GM19351 (cell line): ENCODE measurements around the gene SMC3.

Experiments used
- ATAC-seq: cut with Tn5 transposase; IDR thresholded peaks from one replicate; pipeline ENCODE4 v1.9.1; 2021; ENCODE audit warnings: mild to moderate bottlenecking, moderate library complexity; ENCODE audit not compliant: unreplicated experiment

The SMC3 gene

GRCh38 chr10:110544958-110545537 is 22.4 kb upstream of the SMC3 start:
- no peak for ATAC-seq

- ATAC-seq, result no peak
Measured at GRCh38 chr10:110546077-110546476, 21.4 kb upstream of the SMC3 start.

GRCh38 chr10:110546499-110547110 is 20.9 kb upstream of the SMC3 start:
- no peak for ATAC-seq

GRCh38 chr10:110547139-110547761 is 20.2 kb upstream of the SMC3 start:
- ATAC-seq, result peak; percentile 70

GRCh38 chr10:110548002-110548401 is 19.5 kb upstream of the SMC3 start:
- no peak for ATAC-seq

- ATAC-seq, result no peak
Measured at GRCh38 chr10:110549211-110549610, 18.3 kb upstream of the SMC3 start.

GRCh38 chr10:110553905-110554304 is 13.6 kb upstream of the SMC3 start:
- no peak for ATAC-seq

- no peak for ATAC-seq
Measured at GRCh38 chr10:110556296-110556695, 11.2 kb upstream of the SMC3 start.

- peak; percentile 94 for ATAC-seq
Measured at GRCh38 chr10:110556969-110557601, 10.4 kb upstream of the SMC3 start.

- no peak for ATAC-seq
Measured at GRCh38 chr10:110558041-110558440, 9.5 kb upstream of the SMC3 start.

GRCh38 chr10:110560012-110560411 is 7.5 kb upstream of the SMC3 start:
- ATAC-seq, result no peak

GRCh38 chr10:110561292-110561691 is 6.2 kb upstream of the SMC3 start:
- no peak for ATAC-seq

- no peak for ATAC-seq
Measured at GRCh38 chr10:110562348-110562747, 5.1 kb upstream of the SMC3 start.

GRCh38 chr10:110563132-110563531 is 4.4 kb upstream of the SMC3 start:
- no peak for ATAC-seq

GRCh38 chr10:110566472-110567200 is 859 bp upstream of the SMC3 start:
- ATAC-seq, result no peak

- peak; percentile 41 for ATAC-seq
Measured at GRCh38 chr10:110568055-110568735, 700 bp downstream of the SMC3 start.

- ATAC-seq, result no peak
Measured at GRCh38 chr10:110569122-110569521, 1.6 kb downstream of the SMC3 start.

- no peak for ATAC-seq
Measured at GRCh38 chr10:110569736-110570135, 2.2 kb downstream of the SMC3 start.

- ATAC-seq, result no peak
Measured at GRCh38 chr10:110571093-110571743, 3.7 kb downstream of the SMC3 start.

GRCh38 chr10:110572862-110573261 is 5.4 kb downstream of the SMC3 start:
- no peak for ATAC-seq
